ENCODE results near the gene COX6A2.
"Not testable (repeated sequence)": the region's sequence is repeated elsewhere in the genome, so short reads cannot be mapped to it uniquely, and the experiment has no call there.

Gene COX6A2

DNA sequence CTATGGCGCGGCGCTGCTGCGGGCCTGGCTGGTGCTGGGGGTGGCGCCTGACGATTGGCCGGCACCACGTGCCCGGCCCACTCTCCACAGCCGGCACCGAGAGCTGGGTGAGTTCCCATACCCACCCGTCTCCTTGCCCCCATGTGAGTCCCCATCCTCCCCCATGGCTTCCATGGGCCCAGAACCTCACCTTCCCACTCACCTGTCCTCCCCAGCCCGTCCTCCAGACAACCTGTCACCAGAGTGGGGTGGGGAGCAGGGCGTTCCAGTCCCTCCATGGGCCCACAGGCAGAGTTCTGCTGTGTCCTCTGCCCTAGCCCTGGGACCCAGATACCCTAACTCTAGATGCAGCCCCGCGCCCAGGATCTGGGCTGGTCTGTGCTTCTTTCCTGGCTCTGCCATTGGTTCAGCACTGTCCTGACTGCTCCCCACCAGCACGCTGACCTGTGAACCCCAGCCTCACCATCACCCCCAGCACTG lies 36.7 kb upstream of the COX6A2 start:
- DNase-seq (ENCODE audit: low read depth, low spot score) = no peak
- no peak overlapping the region for H3K4me3 ChIP-seq (ENCODE audit: low read length)

DNA sequence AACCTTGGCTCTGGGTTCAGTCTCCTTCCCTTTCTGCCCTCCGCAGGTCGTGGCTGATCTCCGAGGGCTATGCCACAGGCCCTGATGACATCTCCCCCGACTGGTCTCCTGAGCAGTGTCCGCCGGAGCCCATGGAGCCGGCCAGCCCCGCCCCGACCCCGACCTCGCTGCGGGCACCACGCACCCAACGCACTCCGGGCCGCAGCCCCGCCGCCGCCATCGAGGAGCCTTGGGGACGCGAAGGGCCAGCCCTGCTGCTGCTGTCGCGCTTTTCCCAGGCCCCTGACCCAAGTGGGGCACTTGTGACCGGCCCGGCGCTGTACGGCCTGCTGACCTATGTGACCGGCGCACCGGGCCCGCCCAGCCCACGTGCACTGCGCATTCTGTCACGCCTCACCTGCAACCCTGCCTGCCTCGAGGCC lies 36.2 kb upstream of the COX6A2 start:
- no peak for DNase-seq (ENCODE audit: low read depth, low spot score)
- no peak overlapping the region for H3K4me3 ChIP-seq (ENCODE audit: low read length)

DNA sequence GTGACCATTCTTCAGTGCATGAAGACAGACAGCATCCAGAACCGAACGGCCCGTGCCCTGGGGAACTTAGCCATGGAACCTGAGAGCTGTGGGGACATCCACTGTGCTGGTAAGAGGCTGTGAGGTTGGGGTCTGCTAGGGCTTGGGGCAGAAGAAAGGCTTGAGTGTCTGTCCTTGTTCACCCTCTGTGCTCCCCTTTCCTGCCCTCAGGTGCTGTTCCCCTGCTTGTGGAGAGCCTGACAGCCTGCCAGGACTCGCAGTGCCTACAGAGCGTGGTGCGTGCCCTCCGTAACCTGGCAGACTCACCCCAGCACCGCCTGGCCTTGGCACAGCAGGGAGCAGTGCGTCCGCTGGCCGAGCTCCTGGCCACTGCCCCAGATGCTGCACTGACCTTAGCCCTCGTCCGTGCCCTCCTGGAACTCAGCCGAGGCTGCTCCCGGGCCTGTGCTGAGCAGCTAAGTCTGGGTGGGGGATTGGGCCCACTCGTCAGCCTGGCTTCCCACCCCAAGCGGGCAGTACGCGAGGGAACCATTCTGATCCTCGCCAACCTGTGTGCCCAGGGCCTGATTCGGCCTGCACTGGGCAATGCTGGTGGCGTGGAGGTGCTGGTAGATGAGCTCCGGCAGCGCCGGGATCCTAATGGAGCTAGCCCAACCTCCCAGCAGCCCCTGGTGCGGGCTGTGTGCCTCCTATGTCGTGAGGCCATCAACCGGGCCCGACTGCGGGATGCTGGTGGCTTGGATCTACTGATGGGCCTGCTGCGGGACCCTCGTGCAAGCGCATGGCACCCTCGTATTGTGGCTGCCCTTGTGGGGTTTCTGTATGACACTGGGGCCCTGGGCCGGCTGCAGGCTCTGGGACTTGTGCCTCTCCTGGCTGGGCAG lies 34.0 kb upstream of the COX6A2 start:
- DNase-seq (ENCODE audit: low read depth, low spot score) = no peak
- H3K4me3 ChIP-seq (ENCODE audit: low read length) = no peak overlapping the region

DNA sequence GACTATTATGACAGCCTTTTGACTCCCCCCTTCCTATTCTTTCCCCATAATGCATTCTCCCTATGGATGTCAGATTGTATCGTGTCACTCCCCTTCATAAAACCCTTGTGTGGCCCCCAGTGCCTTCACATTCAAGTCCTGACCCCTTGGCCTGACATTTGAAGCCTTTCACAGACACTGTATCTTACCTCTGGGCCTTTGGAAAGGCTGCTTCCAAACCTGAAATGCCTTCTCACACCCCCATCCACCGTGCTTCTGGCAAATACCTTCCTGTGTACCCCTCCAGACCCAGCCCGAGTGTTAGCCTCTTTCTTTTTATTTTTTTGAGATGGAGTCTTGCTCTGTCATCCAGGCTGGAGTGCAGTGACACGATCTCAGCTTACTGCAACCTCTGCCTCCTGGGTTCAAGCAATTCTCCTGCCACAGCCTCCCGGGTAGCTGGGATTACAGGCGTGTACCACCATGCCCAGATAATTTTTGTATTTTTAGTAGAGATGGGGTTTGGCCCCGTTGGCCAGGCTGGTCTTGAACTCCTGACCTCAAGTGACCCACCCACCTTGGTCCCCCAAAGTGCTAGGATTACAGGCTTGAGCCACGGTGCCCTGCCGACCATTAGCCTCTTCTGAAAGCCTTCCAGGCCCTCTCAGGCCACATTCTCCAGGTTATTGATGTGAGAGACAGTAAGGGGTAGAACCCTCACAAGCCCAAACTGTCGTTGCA lies 33.2 kb upstream of the COX6A2 start:
- DNase-seq (ENCODE audit: low read depth, low spot score) = no peak
- H3K4me3 ChIP-seq (ENCODE audit: low read length) = no peak overlapping the region

DNA sequence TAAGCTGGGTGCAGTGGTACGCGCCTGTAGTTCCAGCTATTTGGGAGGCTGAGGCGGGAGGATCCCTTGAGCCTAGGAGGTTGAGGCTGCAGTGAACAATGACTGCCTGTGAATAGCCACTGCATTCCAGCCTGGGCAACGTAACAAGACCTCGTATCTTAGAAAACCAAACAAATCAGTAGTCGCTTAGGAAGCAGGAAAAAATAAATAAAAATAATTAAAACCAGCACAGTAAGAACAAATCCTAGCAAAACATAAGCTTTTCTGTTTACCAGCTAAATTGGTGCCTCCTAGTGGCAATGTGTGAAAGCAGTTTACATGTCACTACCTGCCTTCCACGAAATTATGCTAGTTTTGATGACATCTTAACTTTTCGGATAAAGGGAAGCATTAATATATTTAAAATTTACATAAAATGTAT lies 32.4 kb upstream of the COX6A2 start:
- DNase-seq (ENCODE audit: low read depth, low spot score) = peak; percentile 70
- H3K4me3 ChIP-seq (ENCODE audit: low read length) = peak overlapping the region; percentile 61

DNA sequence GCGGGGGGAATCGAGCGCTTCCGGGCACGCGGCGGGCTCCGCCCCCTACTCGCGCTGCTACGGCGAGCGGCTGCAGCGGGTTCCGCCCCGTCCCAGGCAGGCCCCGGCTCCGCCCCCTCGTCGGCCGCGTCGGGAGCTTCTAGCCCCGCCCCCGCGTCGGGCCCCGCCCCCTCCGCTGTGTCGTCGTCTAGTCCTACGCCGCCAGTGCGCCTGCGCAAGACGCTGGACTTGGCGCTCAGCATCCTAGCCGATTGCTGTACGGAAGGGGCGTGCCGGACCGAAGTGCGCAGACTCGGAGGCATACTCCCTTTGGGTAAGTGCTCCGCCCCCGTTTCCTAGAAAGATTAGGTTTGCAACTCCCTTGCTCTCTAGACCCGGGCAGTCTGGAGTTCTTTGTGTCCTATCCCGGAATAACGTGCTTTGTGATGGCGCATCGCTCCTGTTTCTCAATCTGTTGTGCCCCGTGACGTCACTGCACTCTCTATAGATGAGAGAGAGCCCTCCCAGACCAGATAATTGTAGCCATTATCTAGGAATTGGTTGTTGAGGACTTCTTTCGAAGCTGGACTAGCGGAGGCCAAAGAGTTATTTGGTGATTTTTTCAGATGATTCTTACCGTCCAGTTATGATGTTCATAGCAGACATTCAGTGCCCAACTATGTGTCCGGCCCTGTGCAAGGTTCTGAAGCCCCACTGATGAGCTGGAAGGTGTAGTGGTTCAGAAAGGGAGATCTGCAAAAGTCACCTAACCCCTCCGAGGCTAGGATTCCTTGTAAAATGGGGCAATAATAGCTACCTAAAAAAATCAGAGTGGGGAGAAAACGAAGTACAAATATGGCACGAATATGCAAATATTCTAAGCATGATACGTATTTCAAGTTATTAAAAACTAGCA lies 31.8 kb upstream of the COX6A2 start:
- H3K4me3 ChIP-seq (ENCODE audit: low read length) = peak overlapping the region; percentile 93
- DNase-seq (ENCODE audit: low read depth, low spot score) = peak; percentile 98

DNA sequence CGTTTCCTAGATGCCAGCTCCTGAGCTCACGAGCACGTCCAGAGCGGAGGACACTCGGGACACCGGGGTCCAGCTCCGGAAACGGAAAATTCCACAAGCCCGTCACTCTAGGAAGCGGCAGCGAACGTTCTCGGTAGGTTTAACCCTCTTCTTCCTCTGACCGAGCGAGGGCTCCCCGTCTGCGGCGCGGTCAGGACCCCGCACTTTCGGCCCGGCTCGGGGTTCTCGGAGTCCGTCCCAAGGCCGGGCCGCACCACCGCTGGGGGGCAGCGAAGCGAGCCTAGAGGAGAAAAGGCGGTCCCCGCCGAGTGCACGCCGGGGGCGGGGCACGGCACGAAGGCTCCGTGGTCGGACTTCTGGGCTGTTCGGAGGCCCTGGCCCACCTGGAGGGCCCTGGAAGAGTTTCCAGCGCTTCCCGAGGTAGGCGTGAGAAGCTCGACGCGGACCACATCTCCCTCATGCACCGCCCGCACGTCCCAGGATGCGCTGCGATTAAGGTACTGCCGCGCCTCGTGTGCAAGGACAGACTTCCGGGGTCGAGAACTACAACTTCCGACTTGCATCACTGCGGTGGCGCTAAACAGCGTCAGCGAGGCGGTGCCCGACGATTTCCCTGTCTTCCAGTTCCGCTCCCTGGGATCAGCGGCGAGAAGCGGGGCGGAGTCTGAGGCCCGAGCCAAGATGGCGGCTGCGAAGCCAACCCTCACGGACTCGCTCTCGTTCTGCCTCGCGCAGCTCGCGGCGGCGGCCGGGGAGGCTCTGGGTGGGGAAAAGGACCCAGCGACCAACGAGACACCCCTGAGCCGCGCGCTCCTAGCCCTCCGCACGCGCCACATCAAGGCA lies 30.9 kb upstream of the COX6A2 start, which contains the start of gene ARMC5:
TSS of gene ARMC5 (plus strand) at position 658 of the 843 bp plus-strand sequence. CDS start at position 682, 24 bp downstream.
- peak; percentile 98 for DNase-seq (ENCODE audit: low read depth, low spot score)
- H3K4me3 ChIP-seq (ENCODE audit: low read length) = peak within 1 kb of the TSS; percentile 93

DNA sequence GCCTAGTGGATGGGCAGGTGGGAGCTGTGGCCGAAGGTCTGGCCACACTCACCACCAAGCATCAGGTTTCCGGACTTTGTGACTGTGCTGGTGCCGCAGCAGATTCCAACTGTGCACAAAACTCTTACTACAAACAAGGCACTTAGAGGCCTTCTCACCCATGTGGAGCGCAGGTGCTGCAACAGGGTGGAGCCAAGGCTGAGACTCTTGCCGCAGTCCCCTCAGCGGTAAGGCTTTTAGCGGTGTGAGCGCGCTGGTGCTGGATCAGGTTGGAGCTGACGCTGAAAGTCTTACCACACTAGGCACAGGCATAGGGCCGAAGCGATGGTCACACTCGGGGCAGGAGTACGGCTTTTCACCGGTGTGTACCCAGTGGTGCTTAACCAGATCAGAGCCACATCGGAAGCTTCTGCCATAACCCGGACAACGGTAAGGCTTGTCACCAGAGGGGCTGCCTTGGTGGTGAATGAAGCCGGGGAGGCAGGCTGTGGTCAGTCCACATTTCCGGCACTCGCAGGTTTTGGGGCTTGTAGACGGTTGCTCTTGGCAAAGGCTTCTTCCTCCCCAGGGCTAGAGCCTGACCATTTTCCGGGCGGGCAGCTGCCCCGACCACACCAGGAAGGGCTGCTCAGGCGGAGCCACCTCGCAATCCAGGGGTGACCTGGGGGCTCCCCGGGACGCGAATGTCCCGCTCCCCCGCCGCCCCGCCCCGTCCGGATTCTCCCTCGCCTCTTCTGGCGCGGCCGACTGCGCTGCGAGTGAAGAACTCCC lies 30.1 kb upstream of the COX6A2 start:
- DNase-seq (ENCODE audit: low read depth, low spot score) = peak; percentile 69
- H3K4me3 ChIP-seq (ENCODE audit: low read length) = peak overlapping the region; percentile 93

DNA sequence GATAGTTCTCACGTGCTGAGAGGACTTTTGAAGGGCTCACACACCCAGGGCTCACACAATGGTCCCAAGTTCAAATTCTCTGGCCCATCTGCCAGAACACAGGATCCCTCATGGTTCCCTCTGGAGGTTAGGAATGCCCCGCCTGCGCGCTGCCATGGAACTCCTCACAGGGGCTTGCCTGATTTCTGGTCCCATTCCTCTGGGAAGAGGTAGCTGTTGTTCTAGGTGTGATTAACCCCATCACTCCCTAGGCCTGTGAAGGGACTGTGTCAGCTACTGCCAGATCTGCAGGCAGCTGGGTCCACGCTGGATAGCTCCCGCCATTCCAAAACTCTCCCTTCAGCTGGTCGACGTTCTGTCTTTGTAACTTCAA lies 28.8 kb upstream of the COX6A2 start:
- H3K4me3 ChIP-seq (ENCODE audit: low read length) = no peak overlapping the region
- no peak for DNase-seq (ENCODE audit: low read depth, low spot score)

DNA sequence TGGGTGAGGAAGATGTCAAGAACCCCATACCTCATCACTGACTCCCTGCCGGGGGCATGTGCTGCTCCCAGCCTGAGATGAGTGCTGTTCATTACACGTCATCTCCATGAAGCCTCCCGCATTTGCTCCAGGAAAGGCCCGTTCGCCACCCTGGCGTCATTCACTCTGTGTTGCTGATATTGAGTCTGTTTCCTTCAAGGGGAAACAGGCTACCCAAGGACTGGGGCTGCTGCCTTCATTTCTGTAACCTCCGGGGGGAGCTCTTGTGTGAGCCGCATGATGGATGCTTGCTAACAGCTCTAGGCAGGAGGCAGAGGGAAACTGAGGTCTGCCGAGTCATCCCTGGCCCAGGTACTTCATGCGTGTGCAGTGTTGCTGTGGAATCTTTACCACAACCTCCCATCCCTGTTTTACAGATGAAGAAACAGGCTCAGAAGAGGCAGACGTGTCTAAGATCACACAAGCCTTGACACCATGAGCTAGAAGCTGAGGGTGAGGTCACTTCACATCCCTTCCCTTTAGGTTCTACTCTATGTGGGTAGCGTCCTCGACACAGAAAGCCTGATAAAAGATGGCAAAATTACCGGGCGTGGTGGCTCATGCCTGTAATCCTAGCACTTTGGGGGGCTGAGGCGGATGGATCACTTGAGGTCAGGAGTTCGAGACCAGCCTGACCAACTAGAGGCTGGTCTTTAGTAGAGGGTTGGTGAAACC lies 27.6 kb upstream of the COX6A2 start:
- no peak for DNase-seq (ENCODE audit: low read depth, low spot score)
- H3K4me3 ChIP-seq (ENCODE audit: low read length) = no peak overlapping the region

DNA sequence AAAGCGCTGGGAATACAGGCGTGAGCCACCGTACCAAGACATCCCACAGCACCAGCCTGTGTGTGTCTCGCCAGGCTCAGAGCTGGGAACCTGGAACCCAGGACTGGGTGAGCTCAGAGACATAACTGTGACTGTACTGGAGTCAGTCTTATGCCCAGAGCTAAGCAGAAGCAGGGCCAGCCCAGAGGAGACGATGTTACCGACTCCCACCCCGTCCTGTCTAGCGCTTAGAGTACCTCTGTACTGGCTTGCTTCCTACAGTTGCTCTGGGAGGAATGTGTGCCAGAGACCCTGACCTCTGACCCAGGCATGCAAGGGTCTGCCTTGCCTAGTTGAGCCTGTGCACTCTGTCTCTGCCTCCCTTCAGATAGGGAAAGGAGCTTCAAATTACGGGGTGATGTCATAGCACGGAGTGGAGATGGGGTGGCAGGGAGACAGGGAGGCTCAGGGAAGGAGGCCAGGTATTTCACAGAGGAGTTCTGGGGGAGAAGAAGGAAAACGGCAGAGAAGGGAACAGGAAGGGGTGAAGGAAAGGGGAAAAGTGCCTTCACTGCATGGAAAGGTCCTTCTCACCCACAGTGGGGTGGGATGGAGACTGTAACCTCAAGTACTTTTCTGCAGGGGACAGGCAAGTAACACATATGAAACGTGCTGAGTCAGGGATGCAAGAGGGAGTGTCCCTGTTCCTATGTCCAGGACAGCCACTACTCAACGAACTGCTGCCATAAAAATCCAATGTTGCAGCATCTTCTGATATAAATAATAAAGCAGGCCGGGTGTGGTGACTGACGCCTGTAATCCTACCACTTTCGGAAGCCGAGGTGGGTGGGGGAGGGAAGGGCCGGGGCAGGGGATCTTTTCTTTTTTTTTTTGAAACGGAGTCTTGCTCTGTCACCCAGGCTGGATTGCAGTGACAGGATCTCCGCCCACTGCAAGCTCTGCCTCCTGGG lies 25.4 kb upstream of the COX6A2 start:
- no peak for DNase-seq (ENCODE audit: low read depth, low spot score)

DNA sequence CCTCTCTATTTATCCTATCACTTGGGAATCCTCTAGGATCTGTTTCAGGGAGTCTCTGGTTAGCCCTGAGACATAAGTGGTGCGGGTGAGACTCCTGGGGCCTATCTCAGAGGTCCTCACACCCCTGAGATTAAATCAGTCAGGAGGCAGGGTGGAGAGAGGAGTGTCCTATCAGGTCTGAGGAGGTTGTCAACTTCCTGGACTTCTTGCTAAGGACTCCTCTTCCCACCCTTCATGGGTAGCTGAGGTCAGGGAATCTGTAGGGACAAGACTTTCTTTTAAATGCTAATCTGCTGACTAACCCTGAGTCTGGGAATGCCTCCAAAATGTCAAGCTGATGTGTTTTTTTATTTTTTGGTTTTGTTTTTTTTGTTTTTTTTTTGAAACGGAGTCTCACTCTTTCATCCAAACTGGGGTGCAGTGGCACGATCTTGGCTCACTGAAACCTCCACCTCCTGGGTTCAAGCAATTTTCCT lies 24.5 kb upstream of the COX6A2 start:
- DNase-seq (ENCODE audit: low read depth, low spot score) = no peak
- H3K4me3 ChIP-seq (ENCODE audit: low read length) = no peak overlapping the region

More for the DNA sequence above, 25.4 kb upstream of the COX6A2 start:
- no peak overlapping the region for H3K4me3 ChIP-seq (ENCODE audit: low read length)

DNA sequence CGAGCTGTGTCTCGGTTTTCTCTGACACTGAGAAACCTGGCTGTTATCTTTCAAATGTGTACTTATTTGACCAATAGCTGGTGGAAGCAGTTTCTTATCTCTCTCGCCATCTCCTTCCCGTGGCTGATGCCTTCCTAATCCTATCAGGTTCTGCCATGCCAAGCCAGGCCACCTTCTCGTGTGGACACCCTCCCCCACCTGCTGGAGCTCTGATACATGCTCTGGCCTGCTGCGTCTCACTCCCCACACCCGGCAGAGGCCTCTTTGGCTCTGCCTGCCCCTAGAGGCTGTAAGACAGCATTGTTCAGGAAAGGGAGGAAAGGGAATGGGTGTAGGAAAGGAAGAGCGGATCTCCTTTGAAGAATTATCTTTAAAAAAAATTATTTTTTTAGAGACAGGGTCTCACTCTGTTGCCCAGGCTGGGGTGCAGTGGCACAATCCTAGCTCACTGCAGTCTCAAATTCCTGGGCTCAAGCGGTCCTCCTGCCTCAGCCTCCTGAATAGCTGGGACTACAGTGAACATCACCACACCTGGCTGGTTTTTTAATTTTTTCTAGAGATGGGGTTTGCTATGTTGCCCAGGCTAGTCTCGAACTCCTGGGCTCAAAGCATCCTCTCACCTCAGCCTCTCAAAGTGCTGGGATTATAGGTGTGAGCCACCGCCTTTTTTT lies 23.7 kb upstream of the COX6A2 start:
- no peak overlapping the region for H3K4me3 ChIP-seq (ENCODE audit: low read length)
- DNase-seq (ENCODE audit: low read depth, low spot score) = no peak

DNA sequence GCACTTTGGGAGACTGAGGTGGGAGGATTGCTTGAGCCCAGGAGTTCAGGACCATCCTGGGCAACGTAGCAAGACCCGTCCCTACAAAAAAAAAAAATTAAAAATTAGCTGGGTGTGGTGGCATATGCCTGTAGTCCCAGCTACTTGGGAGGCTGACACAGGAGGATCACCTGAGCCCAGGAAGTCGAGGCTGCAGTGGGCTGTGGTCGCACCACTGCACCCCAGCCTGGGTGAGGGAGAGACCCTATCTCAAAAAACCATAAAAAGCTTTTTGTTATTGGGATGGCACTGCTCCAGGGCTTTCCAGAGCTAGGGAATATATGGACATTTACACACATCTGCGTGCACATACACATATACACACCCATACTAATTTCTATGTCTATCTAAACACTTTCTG lies 23.0 kb upstream of the COX6A2 start:
- H3K4me3 ChIP-seq (ENCODE audit: low read length) = no peak overlapping the region
- DNase-seq (ENCODE audit: low read depth, low spot score) = no peak

DNA sequence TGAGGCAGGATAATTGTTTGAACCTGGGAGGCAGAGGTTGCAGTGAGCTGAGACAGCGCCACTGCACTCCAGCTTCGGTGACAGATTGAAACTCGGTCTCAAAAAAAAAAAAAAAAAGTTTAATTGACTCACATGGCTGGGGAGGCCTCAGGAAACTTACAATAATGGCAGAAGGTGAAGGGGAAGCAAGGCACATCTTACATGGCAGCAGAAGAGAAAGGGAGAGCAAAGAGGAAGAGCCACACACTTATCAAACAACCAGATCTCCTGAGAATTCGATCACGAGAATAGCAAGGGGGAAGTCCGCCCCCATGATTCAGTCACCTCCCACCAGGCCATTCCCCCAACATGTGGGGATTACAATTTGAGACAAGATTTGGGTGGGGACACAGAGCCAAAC lies 17.8 kb upstream of the COX6A2 start:
- not testable (repeated sequence) for H3K4me3 ChIP-seq (ENCODE audit: low read length); DNase-seq (ENCODE audit: low read depth, low spot score)

All from Jurkat, Clone E6-1 (cell line).